HG02763 (cell line): ENCODE results near the gene B3GALNT2.
A peak's percentile ranks its signal among the peaks of the same experiment; 100 is the strongest.

ENCODE experiments used
- ATAC-seq: cut with Tn5 transposase; IDR thresholded peaks from one replicate; pipeline ENCODE4 v1.9.1; 2021; ENCODE audit warnings: mild to moderate bottlenecking, moderate library complexity; ENCODE audit not compliant: unreplicated experiment

Gene B3GALNT2

DNA sequence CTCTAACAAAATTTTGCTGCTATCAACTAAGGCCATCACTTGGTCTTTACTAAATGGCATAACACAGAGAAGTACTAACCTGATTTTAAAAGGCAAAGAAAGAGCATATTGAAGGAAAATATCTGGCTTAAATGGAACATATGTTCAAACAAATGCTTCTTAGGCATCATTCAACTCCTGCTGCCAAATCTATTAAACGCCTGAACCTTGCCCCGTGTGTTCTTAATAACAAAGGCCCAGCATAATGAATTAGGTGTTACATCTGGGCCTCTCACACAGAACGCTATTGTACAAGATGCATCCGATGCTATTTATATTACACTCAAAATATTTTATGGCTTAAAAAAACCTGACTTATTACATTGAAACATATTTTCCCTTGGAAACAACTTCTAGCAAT is 48.4 kb downstream of the B3GALNT2 start:
- ATAC-seq: no peak

DNA sequence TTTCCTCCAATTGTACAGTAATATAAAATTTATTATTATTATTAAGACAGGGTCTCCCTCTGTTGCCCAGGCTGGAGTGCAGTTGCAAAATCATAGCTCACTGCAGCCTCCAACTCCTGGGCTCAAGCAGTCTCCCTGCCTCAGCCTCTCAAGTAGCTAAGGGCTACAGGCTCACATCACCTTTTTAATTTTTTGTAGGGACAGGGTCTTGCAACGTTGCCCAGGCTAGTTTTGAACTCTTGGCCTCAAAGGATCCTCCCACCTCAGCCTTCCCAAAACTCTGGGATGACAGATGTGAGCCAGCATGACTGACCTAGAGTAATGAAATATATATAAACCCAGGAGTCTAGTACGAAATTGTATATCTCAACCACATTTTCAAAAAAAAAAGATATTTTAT is 49.2 kb downstream of the B3GALNT2 start:
- no peak for ATAC-seq

DNA sequence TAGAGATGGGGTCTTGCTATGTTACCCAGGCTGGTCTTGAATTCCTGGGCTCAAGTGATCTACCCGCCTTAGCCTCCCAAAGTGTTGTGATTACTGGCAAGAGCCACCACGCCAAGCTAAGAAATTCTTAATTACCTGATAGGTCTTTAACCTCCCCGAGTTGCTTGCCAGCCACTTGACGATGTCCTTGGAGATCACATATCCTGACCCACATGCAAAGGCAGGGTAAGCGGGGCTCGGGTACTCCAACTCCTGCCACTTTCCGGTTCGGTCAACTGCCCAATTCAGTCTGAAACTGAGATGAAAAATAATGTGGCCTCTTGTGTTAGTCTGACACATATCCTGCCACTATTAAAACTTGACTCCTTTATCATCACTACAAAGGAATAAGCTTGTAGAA is 50.2 kb downstream of the B3GALNT2 start:
- ATAC-seq: no peak

DNA sequence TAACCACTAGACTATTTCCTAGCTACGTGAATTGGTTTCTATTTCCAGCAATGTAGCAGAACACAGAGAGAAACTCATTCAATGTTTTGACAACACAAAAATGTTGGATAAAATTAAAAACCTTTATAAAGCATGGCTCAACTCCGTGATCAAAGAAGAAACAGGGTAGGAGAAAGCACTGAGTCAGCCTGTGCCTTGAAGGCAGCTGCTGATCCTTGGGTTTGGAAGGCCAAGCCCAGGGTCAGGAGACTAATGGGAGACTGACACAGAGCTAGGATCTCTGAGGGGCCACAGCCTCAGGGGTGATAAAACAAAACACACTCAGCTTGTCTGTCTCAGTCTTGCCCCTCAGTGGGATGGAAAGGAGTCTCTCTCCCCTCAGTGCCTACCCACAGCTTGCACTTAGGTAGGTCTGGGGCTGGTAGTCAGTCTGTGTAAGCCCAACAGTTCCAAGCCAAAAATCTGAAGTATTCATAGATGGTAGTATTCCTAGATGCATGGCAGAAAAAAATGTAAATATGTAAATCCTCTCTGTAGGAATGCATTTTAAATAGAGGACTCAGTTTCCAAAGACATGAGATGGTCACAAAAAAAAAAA is 53.3 kb downstream of the B3GALNT2 start:
- ATAC-seq: no peak

DNA sequence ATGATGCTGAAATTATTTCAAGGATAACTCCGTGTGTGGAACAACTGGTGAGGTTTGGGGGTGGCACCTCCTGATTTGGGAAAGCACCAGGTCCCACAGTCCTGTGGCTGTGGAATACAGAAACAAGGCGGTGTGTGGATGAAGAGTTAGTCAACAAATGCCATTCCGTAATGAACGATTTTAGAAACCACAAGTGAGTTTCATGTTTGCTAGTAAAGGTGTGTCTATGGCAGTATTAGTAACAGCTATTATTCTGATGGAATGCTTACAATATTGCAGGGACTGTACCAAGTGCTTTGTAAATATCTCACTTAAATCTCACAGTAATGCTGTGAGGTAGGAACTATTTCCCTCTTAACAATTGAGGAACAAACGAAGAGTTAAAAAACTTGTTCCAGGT is 53.8 kb downstream of the B3GALNT2 start:
- no peak for ATAC-seq

DNA sequence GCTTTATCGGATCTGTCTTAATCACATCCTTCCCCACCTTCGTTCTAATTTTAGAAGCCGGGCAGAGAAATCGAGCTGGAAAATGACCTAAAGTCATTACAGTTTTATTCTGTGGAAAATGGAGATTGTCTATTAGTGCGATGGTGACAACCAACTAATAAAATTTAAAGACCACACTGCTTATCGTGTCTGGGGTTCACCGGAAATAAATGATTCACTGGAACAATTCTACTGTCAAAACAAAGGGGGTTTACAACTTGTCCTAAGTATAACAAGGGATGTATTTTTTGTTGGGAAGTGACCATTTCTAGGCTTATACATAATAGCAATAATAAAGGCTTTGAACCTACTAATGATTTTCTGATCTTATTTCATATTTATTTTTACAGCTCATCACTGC is 55.6 kb downstream of the B3GALNT2 start:
- no peak for ATAC-seq

DNA sequence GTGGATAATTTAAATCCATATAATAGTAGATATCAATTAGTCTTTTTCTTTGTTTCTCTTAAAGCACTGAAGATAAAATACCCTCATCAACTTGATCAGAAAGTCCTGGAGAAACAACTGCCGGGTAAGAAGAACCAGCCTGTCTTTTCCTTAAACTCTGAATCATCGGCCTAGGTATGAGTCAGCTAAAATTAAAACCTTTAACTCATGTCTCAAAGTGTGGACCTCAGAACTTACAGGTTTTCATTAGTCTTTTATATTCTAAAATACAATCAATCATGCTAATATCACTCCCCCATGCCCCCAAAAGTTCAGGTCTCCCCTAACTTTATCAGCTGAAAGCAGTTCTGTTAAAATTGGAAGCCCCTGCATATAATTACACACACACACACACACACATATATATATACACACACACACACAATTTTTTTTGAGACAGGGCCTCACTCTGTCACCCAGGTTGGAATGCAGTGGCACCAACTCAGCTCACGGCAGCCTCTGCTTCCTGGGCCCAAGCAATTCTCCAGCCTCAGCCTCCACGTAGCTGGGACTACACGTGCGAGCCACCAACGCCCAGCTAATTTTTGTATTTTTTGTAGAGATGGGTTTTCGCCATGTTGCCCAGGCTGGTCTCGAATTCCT is 61.3 kb downstream of the B3GALNT2 start:
- ATAC-seq: no peak

DNA sequence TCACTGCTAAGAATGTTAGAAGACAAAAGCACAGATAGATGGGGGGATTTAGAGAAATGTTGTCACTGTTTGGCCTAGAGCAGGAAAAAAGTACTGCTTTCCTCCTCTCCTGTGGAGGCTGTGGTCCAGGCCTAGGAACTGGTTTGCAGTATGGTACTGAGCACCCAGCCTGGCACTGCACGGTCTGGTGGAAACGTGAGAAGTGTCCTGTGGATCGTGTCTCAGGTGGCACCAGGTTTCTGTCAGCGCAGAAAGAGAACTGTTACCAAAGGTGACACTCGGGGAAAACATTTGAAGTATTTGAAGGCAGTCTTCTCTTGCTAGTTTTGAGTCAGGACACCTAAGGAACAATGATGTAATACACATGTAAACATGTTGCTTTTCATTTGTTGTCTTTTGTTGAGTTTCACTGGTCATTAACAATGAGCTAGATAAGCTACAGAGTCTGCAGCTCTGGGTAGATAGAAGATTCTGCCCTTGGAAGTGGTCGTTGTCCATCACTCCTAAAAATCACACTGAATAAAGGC is 63.0 kb downstream of the B3GALNT2 start:
- no peak for ATAC-seq

DNA sequence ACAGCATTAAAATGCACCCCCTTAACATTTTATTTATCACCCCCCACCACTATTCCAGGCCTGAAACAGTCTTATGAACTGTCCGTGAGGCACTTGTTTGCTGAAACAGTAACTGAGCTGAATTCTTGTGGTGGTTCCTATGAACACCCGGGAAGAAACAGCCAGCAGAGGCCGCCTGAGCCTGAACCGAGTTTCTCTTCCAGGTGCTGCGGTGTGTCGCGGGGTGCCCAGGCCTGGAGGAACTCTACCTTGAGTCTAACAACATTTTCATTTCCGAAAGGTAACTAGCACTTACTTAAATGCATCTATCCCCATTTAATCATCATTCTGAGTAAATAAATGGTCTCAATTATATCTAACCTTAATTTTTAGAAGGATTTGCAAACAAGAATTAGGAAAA is 70.3 kb downstream of the B3GALNT2 start:
- ATAC-seq: no peak

DNA sequence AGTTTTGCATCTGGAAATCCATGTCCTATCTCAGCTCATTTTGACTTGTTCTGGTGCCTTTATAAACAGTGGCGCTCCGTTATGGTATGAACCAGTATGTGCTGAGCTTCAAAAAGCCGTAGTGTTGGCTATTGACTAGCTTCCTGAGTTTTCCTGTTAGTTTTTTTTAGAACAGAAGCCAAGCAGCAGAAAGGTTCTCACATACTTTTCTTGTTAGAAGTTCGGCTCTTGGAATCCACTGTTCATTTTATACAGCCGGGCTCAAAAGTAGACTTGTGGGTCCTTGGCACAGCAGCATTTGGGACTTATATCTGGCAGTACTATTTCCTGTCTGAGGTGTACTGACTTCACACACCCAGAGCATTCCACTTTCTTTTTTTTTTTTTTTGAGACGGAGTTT is 73.3 kb downstream of the B3GALNT2 start:
- no peak for ATAC-seq

DNA sequence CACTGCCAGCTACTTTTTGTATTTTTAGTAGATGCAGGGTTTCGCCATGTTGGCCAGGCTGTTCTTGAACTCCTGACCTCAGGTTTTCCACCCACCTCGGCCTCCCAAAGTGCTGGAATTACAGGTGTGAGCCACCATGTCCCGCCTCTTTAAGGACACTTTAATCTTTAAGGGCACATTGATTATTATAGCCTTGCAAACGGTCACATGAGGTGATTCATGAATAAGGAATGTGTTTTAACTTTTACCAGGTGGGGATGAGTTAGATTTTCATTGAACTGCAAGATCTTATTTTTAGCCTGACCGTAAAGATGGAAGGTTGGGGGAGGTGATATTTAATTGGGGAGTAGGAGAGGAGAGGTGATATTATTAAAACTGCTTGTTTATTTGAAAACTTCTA is 75.1 kb downstream of the B3GALNT2 start:
- ATAC-seq: no peak

DNA sequence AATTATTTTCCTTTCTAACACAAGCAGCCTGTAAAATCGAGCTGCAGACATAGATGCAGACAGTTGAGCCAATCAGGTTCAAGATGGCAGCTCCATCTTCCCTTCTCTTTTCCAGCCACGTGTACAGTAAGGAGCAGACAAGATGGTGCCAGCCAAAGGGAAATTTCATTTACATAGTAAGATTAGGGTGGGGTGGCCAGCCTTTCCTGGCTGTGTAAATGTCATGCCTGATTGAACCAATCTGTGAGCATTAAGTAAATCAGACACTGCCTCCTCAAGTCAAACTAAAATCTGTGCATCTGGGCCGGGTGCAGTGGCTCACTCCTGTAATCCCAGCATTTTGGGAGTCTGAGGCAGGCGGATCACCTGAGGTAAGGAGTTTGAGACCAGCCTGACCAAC is 76.8 kb downstream of the B3GALNT2 start:
- ATAC-seq: no peak

DNA sequence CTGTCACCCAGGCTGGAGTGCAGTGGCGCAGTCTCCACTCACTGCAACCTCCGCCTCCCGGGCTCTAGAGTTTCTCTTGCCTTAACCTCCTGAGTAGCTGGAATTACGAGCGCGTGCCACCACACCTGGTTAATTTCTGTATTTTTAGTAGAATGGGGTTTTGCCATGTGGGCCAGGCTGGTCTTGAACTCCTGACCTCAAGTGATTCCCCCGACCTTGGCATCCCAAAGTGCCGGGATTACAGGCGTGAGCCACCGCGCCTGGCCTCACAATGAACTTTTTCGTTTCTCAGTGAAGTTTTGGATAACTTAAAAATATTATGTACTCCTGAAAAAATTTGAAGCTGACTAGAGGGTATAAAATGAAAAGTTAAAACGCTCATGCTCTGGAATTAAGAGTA is 77.6 kb downstream of the B3GALNT2 start:
- ATAC-seq: no peak

DNA sequence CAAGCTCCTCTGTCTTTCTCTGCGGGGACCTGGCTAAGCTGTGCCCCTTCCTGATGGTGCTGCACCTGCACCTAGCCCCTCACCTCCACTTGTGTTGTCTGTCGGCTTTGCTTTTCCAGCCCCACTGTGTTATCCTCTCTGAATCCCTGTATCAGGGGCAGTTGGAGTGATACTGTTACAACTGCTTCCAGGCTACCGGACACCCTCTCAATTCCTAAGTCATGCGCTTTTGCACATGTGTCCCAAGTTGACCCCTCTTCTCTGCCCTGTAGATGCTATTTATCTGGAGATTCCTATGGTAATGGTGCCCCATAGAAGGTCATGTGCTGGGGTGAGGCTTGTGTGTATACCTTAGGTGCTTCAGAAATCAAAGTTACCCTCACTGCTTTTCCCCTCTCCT is 78.1 kb downstream of the B3GALNT2 start:
- no peak for ATAC-seq

DNA sequence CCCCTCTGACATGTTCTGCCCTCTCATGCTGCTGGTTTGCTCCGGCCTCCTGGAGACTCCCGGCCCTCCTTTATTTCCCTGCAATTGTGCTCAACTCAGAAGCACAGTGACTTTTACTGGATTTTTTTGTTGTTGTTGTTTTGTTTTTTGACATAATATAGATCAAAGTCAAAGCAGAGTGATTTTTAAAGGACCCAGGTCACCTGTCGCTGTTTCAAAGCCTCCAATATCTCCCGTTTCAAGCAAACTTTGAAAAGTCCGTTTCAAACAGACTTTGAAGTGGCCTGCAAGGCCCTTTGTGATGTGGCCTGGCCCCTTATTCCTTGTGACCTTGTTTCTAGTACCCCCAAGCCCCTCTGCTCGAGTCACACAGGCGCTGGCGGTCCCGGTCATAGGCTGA is 78.9 kb downstream of the B3GALNT2 start:
- ATAC-seq: no peak

DNA sequence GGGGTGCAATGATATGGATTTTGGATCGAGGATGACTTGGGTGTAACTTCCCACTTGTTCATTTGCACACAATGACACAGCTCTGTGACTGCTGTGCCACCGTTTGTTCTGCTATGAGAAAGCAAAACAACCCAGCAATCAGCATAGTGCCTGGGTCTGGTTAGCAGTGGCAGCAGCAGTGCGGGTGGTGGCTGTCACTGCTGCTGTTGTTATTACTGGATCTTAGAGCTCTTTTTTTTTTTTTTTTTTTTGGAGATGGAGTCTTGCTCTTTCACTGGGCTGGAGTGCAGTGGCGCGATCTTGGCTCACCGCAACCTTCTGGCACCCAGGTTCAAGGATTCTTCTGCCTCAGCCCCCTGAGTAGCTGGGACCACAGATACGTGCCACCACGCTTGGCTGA is 80.2 kb downstream of the B3GALNT2 start:
- no peak for ATAC-seq

DNA sequence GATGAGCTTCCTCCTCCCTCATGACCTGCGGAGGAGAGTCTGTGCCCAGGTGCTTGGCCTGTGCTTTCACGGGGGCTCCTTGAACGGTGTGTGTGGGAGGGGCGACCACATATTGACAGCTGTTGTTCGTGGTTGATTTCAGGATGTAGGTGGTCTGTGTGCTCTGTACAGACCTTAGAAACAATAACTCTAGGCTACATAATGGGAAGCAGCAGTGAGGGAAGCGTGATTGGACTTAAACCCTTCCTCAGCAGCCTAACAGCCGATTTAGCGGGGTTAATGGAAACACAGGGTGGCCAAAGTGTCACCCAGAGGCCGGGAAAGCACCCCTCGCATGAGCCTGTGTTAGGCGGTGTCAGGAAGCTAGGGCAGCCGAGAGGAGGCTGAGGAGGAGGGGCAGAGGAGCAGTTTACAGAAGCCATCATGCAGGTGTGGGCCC is 81.0 kb downstream of the B3GALNT2 start:
- peak; percentile 56 for ATAC-seq

DNA sequence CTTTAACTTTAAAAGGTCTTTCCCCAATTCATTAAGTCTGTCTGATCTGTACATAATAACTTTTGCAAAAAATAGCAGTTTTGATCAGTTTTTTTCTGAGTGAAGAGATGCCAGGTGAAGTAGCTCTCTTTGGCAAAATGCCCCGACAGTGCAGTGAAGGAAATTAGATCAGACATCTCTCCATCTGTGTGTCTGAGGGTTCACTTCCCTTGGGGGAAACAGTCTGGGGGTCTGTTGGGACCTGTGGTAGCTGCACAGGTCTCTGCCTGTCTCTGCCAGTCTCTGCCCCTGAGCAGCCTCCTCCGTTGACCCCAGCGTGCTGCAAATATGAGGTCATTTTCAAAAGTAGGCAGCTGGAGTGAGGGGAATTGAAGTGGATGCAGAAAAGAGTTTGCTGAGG is 82.5 kb downstream of the B3GALNT2 start:
- ATAC-seq: no peak

DNA sequence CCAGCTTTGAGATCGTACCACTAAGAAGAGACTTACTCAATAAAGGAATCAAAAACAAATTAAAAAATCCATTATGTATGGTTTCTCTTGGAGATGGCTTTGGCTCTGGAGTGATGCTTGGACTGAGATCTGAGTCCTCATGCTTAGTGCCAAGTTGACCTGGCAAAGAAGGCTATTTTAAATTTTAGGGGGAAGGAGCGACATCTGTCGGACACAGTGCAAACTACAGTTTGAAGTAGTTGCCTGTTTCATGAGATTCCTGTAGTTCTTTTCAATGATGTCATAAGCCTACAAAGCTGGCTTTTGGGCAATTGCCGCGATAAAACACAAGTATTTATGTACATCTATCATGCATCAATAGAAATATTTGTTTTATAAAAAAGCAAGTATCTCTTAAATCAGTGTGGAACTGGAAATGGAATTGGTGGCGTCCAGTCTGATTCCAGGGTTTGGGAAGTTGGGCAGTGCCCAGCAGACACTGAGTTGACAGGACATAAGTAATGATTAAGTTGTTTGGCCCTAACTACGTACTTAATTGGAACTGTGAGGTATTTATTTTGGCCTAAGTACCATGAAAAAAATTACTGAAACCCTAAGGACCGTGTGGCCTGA is 87.1 kb downstream of the B3GALNT2 start:
- no peak for ATAC-seq

DNA sequence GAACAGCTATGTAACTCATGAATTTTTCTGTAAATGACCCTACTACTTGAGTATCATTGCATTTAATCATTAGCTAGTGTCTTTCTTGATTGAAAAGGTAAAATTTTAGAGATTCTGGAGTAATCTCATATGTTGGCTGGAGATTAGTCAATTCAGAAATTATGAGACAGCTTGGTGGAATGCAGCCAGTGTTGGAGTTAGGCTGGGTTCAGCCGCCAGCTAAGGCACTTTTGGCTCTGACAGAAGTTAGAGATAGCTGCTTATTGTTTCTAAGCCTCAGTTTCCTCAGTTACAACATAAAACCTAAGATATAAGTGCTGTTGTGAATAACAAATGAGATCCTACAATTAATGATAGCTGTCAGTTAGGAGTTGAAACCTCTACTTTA is 87.6 kb downstream of the B3GALNT2 start:
- no peak for ATAC-seq

DNA sequence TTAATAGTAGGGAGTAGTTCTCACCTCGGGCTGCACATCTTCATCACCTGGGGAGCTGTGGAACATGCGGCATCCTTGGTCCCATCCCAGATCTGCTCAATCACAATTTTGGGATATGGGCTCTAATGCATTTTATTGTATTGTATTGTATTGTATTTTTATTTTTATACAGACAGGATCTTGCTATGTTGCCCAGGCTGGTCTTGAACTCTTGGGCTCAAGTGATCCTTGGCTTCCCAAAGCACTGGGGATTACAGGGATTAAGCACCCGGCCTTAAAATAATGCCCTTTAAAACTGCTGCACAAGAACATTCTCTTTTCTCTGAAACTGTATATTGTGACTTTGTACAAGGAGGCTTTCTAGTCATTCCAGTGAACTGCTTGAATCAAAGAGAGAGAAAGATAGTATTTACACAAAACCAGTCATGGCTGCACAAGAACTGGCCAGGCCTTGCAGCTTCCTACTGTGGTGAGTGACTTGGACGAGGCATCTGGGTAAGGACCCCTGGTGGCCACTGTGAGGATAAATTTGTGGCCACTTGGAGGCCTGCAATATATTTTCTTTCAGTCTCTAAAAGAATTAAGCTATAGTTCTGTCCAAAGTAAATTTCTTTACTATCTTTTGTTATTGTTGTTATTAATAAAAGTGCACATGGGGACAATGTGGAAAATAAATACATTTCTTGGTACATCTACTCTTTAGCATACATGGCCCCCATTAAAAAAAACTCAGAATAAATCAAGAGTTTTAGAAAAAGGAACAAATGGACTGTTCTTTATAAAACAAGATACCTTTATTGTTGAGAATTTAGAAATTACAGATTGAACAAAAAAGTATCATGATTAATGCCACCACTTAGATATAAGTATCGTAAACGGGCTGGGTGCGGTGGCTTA is 89.0 kb downstream of the B3GALNT2 start:
- no peak for ATAC-seq
